PC-9 (cell line): ENCODE results near the gene TUSC2. TPM values are rescaled to one million over a fixed set of nuclear protein-coding genes. Genes with fewer than 3 reads are reported as not detected.

Experiments used
- Bru-seq: library from RNA; stranded (reverse); fragments of 400-500 nt; gene quantifications from one replicate; lab custom pipeline; 2021; lab: Mats Ljungman, UMichigan
- BruChase-seq, 2 experiments: library from RNA; stranded (reverse); fragments of 400-500 nt; gene quantifications; one replicate each; lab custom pipeline; 2021; lab: Mats Ljungman, UMichigan
- BruUV-seq: library from RNA; stranded (reverse); fragments of 400-500 nt; replicated peaks from 2 replicates; lab custom pipeline; 2021; lab: Mats Ljungman, UMichigan
- CTCF ChIA-PET: fragments of 300-600 bp; sonication (Branson Sonifier 250); formaldehyde crosslinking; loops from one replicate; lab custom pipeline; 2022; ENCODE audit warnings: antibody characterized with exemption; lab: Charles Lee
- POLR2A ChIA-PET: fragments of 300-600 bp; sonication (Branson Sonifier 250); formaldehyde crosslinking; loops from one replicate; lab custom pipeline; 2022; ENCODE audit warnings: antibody characterized with exemption; ENCODE audit not compliant: unreplicated experiment; lab: Charles Lee
- DNase-seq, 2 experiments: peaks; one replicate each; pipeline versions ENCODE4 v3.0.0 to v3.0.0-alpha.2; 2015 to 2022; ENCODE audit warnings: mixed read lengths in 1 of 2
- H2AFZ ChIP-seq: fragments of 200-600 bp; sonication (generic); 2 replicates; pipeline ENCODE4 v1.8.1; 2017; ENCODE audit warnings: antibody characterized with exemption
- H3F3A ChIP-seq: fragments of 200-600 bp; sonication (generic); 2 replicates; pipeline ENCODE4 v1.8.1; 2017; ENCODE audit warnings: antibody characterized with exemption, mild to moderate bottlenecking, low read depth; ENCODE audit not compliant: insufficient read depth
- H3K27ac ChIP-seq: fragments of 200-600 bp; sonication (generic); 2 replicates; pipeline ENCODE4 v1.6.1; 2016; ENCODE audit warnings: mixed run types
- H3K27me3 ChIP-seq: fragments of 200-600 bp; sonication (generic); 2 replicates; pipeline ENCODE4 v1.6.1; 2016; ENCODE audit warnings: low read depth, mixed run types; ENCODE audit not compliant: insufficient read depth
- H3K36me3 ChIP-seq: fragments of 200-600 bp; sonication (generic); 2 replicates; pipeline ENCODE4 v1.6.1; 2016; ENCODE audit warnings: low read depth, mixed run types
- H3K4me1 ChIP-seq: fragments of 200-600 bp; sonication (generic); replicated peaks from 2 replicates; pipeline ENCODE4 v1.6.1; 2016; ENCODE audit warnings: mixed run types; ENCODE audit not compliant: insufficient read depth
- H3K4me2 ChIP-seq: fragments of 200-600 bp; sonication (generic); 2 replicates; pipeline ENCODE4 v1.6.1; 2017; ENCODE audit warnings: mixed run types
- H3K4me3 ChIP-seq: fragments of 200-600 bp; sonication (generic); 2 replicates; pipeline ENCODE4 v1.6.1; 2016; ENCODE audit warnings: mixed run types
- H3K79me2 ChIP-seq: fragments of 200-600 bp; sonication (generic); 2 replicates; pipeline ENCODE4 v1.6.1; 2017; ENCODE audit warnings: low read depth, mixed run types
- H3K9me2 ChIP-seq: fragments of 200-600 bp; sonication (generic); 2 replicates; pipeline ENCODE4 v1.8.1; 2017; ENCODE audit warnings: mild to moderate bottlenecking; ENCODE audit not compliant: insufficient read depth
- H3K9me3 ChIP-seq: fragments of 200-600 bp; sonication (generic); 2 replicates; pipeline ENCODE4 v1.8.1; 2016; ENCODE audit warnings: low read depth; ENCODE audit not compliant: insufficient read depth
- H4K20me1 ChIP-seq: fragments of 200-600 bp; sonication (generic); 2 replicates; pipeline ENCODE4 v1.8.1; 2017; ENCODE audit not compliant: insufficient read depth
- EZH2 ChIP-seq: fragments of 200-600 bp; sonication (generic); IDR thresholded peaks from 2 replicates; pipeline ENCODE4 v1.8.0; 2017; ENCODE audit warnings: antibody characterized with exemption, low read depth
- intact Hi-C: fragments of 100-400 bp; cut with micrococcal nuclease; formaldehyde crosslinking; loops from one replicate; pipeline ENCODE4 v1.10.0; 2022; ENCODE audit not compliant: unreplicated experiment
- long read RNA-seq: library from polyadenylated mRNA; stranded (forward); transcript quantifications from one replicate; pipeline ENCODE4 v2.0.0, GENCODE V29; 2022
- total RNA-seq: library from RNA; stranded (reverse); gene quantifications from 2 replicates; pipeline ENCODE4 v1.2.3, GENCODE V29; 2021
- TF ChIP-seq, protein P1 (sequence below): fragments of 200-600 bp; sonication (generic); conservative IDR thresholded peaks from 2 replicates; pipeline ENCODE4 v1.6.1; 2017; ENCODE audit warnings: mixed run types, antibody characterized with exemption, mild to moderate bottlenecking, moderate library complexity

The TUSC2 gene, protein sequence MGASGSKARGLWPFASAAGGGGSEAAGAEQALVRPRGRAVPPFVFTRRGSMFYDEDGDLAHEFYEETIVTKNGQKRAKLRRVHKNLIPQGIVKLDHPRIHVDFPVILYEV
- total RNA-seq (24.7 and 28.5 TPM in 2 replicates), Bru-seq, nascent RNA (percentile 71 among the genes with signal in this experiment), BruChase-seq, experiment 1, labeled RNA remaining after a 2-hour chase (percentile 84 among the genes with signal in this experiment), BruChase-seq, experiment 2, labeled RNA remaining after a 6-hour chase (percentile 84 among the genes with signal in this experiment)
- long read RNA-seq, transcript TUSC2-201 (3 exons, 1,691 nt): major isoform, 81 of 118 reads
- long read RNA-seq, transcript TUSC2-206 (3 exons, 475 nt): minor isoform, 10 of 118 reads
- long read RNA-seq, partial matches to known transcripts: 0 of 118 reads
- long read RNA-seq, other reads (novel, unspliced or antisense): 27 of 118 reads

DNA sequence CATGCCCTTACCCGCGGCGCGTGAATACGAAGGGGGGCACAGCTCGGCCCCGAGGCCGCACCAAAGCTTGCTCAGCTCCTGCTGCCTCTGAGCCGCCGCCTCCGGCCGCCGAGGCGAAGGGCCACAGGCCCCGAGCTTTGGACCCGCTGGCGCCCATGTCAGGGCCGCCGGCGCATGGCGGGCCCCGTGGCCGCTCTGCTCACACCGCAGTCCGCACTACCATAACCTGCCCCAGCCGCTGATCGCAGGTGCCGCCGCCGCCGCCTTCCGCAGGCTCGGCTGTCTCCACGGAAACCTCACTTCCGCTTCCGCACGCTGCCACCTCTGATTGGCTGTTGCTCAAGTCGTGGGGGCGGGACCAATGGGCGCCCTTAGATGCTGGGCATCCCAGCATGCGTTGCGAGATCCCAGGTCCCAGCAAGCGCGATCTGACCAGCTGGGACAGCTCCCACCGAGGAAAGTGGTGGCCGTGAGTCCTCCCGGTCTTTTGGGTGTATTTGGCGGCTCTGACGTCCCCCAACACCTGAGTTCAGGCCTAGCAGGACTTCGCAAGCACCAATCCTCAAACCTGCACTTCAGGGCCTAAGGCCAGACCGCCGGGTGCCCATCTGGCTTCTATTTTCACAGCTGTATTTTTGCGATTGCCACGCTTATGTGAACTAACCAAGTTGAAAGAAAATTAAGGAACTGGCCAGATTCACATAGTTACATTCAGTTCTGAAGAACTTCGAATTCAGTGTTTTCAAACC, at the start of gene TUSC2:
TSS of gene TUSC2 (minus strand) at position 281 of the 749 bp plus-strand sequence. CDS start at position 157, 124 bp downstream.
- TF ChIP-seq, protein P1, sequence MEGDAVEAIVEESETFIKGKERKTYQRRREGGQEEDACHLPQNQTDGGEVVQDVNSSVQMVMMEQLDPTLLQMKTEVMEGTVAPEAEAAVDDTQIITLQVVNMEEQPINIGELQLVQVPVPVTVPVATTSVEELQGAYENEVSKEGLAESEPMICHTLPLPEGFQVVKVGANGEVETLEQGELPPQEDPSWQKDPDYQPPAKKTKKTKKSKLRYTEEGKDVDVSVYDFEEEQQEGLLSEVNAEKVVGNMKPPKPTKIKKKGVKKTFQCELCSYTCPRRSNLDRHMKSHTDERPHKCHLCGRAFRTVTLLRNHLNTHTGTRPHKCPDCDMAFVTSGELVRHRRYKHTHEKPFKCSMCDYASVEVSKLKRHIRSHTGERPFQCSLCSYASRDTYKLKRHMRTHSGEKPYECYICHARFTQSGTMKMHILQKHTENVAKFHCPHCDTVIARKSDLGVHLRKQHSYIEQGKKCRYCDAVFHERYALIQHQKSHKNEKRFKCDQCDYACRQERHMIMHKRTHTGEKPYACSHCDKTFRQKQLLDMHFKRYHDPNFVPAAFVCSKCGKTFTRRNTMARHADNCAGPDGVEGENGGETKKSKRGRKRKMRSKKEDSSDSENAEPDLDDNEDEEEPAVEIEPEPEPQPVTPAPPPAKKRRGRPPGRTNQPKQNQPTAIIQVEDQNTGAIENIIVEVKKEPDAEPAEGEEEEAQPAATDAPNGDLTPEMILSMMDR: no peak
- no peak for TF ChIP-seq EZH2
- H3K27me3 ChIP-seq: no peaks in the 10 kb centered on the region
- intact Hi-C loops: no loop called here
- CTCF ChIA-PET: interaction anchor here (0.6 to 1.0 kb wide), 5 partner anchors 11 to 422 kb away, joined by 3 to 6 read pairs (median 3); partner anchors contain the start of genes HYAL3 and NAA80
- peak; percentile 93 to 94 for DNase-seq
- peaks cover 3% of the 10 kb centered on the region; the same call in 1 of the 2 replicates for H3K4me1 ChIP-seq
- no peak within 1 kb of the TSS for H3K27ac ChIP-seq
- TSS peak; percentile 92 for BruUV-seq
- no peaks in the 10 kb centered on the region for H3K9me2 ChIP-seq
- peak within 1 kb of the TSS; percentile 86 for H2AFZ ChIP-seq
- H3K4me2 ChIP-seq: peak within 1 kb of the TSS; percentile 94
- POLR2A ChIA-PET: interaction anchor here (0.6 to 1.0 kb wide), 2 partner anchors 18 to 29 kb away, joined by 4 to 6 read pairs; partner anchors contain the start of genes HYAL3 and NAA80
- H4K20me1 ChIP-seq: no peaks in the 10 kb centered on the region; the same call in 1 of the 2 replicates
- peak within 1 kb of the TSS; percentile 90 for H3K4me3 ChIP-seq
- H3K36me3 ChIP-seq: no peaks in the 10 kb centered on the region
- peaks cover 20% of the 10 kb centered on the region for H3K79me2 ChIP-seq
- H3K9me3 ChIP-seq: no peaks in the 10 kb centered on the region
- H3F3A ChIP-seq: peaks cover 21% of the 10 kb centered on the region

DNA sequence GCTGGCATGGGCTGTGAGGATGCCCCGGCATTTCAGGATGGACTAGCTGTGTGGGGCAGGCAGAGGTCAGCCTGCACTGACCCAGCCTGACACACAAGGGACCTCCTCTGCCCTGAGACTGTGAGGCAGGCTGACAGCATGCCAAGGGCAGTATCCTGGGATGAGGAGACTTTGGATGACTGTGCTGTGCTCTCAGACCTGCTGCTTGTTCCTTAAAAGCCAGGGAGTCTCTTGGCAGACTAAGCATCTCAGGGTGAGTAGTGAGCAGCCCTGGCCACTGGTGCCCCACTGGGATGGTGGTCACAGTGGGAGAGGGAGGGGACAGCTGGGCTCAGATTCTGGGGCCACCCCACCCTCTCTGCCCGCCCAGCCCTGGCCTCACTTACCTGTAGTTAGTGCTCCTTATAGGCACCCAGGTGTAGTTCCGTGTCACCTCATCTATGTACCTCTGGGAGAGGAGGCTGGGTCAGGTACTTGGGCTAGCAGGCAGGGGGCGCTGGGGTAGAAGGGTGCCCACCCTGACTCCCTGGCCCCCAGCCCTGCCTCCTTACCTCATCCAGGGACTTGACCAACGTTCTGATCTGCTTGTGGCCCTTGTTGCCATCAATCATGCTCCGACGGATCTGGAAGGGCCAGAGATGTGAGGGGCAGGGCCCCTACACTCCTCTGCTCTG, 47.4 kb upstream of the TUSC2 start:
- CTCF ChIA-PET: no interaction called here
- Histone ChIP-seq H3K4me1 (no peaks in the 10 kb centered on the region), H3K4me3 (no peak overlapping the region), H3K36me3 (no peaks in the 10 kb centered on the region), H4K20me1 (no peaks in the 10 kb centered on the region), H2AFZ (no peak overlapping the region), H3F3A (no peaks in the 10 kb centered on the region), H3K27ac (no peak overlapping the region), H3K9me3 (no peaks in the 10 kb centered on the region), H3K9me2 (no peaks in the 10 kb centered on the region), H3K79me2 (no peaks in the 10 kb centered on the region), H3K27me3 (peaks cover 22% of the 10 kb centered on the region), H3K4me2 (no peak overlapping the region)
- TF ChIP-seq EZH2: no peak
- TF ChIP-seq, protein P1: peak; percentile 30; the same call in 1 of the 2 replicates
- intact Hi-C loops: no loop called here
- POLR2A ChIA-PET: no interaction called here
- no TSS peak for BruUV-seq
- no peak for DNase-seq
